ENCODE results near the gene LRP1.

The LRP1 gene

DNA sequence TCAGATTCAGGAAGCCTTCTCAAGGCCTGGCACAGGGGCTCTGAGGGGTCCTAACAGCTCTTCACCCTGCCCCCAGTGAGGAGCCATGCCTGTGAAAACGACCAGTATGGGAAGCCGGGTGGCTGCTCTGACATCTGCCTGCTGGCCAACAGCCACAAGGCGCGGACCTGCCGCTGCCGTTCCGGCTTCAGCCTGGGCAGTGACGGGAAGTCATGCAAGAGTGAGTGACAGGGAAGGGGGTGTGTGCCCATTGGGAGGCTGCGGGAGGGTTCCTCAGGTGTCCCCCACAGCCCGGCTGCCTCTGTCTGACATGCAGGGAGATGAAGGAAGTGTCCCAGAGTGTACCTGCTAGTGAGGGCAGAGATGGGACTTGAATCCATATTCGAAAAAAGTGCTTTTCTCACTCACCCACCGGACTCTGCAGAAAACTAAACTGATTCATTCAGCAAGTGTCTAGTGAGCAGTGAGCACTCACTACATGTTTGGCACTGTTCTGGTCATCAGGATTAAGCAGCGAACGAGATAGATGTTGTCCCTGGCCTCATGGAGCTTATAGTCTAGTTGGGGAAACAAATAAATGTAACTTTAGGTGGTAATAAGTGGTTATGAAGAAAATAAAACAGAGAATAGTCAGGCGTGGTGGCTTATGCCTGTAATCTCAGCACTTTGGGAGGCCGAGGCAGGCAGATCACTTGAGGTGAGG lies 28.6 kb downstream of the LRP1 start:
- DNase-seq (ENCODE audit: low read depth) = no peak

- no peak for DNase-seq (ENCODE audit: low read depth)
These were observed 29.4 kb downstream of the LRP1 start for GRCh38 chr12:57157588-57158173.

DNA sequence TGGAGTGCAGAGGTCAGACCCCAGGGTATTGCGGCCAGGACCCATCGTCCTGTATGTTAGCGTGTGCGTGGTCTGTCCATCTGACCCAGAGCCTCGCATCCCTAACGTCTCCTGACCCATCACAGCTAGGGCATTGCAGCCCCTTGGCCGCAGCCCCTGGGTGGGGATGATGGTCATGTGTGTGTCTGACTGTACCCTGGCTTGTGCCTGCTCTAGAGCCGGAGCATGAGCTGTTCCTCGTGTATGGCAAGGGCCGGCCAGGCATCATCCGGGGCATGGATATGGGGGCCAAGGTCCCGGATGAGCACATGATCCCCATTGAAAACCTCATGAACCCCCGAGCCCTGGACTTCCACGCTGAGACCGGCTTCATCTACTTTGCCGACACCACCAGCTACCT lies 29.9 kb downstream of the LRP1 start:
- no peak for DNase-seq (ENCODE audit: low read depth)

DNA sequence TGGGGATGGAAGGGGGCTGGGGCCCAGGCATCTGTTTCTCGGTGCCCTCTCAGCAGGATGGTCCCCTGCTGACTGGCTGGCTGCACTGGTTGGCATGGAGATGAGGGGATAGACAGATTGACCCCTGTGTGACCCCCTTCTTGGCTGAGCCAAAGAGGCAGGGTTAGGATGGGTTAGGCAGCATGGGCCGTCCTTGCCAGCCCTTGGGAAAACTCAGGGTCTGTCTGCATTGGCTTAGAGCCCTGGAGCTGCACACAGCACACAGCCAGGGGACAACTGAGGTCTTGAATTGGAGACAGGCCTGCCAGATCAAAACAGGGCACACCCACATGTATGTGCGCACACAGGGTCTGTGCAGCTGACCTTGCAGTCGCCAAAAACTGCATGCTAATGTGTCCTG lies 30.4 kb downstream of the LRP1 start:
- DNase-seq (ENCODE audit: low read depth) = no peak

- DNase-seq (ENCODE audit: low read depth) = no peak
These were observed 31.0 kb downstream of the LRP1 start for GRCh38 chr12:57159311-57159710.

DNA sequence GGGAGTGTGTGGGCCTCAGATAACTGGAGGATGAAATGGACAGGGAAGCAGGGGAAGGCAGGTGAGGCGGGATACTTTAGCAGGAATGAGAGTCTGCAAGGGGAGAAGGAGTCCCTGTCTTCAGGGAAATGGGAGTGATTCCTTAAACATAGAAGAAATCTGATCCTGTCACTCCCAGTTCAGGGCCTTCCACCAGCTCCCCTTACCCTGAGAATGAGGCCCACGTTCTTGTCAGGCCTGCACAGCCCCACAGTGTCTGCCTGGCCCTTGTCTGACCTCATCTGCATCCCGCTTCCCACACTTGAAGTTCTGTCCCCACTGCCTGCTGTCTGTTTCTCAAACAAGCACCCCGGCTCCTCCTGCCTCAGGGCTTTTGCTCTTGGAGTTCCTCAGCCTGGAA lies 31.8 kb downstream of the LRP1 start:
- no peak for DNase-seq (ENCODE audit: low read depth)

DNA sequence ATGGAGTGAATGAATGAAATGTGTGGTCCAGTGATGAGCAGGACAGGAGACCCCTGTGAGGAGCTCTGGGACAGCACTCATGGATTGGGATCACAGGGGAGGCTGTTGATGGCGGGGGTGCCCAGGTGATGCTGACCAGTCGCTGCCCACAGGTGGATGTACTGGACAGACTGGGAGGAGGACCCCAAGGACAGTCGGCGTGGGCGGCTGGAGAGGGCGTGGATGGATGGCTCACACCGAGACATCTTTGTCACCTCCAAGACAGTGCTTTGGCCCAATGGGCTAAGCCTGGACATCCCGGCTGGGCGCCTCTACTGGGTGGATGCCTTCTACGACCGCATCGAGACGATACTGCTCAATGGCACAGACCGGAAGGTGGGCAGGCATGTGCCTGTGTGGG lies 32.5 kb downstream of the LRP1 start:
- no peak for DNase-seq (ENCODE audit: low read depth)

DNA sequence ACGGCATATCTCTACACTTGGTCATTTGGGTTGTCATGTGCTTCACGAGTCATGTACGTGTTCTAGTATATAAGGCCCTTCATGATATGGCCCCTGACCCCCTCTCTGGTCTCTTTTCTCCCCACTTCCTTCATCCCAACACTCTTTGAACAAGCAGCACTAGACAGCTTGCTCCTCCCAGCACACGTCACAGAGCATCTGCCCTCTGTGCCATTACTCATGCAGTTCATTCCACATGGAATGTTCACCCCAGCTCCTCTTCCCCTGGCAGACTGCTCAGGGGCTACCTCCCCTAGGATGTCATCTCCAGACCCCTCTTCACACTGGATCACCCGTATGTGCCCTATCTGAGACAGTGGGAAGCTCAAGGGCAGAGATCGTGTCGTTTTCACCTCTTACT lies 33.2 kb downstream of the LRP1 start:
- no peak for DNase-seq (ENCODE audit: low read depth)

DNA sequence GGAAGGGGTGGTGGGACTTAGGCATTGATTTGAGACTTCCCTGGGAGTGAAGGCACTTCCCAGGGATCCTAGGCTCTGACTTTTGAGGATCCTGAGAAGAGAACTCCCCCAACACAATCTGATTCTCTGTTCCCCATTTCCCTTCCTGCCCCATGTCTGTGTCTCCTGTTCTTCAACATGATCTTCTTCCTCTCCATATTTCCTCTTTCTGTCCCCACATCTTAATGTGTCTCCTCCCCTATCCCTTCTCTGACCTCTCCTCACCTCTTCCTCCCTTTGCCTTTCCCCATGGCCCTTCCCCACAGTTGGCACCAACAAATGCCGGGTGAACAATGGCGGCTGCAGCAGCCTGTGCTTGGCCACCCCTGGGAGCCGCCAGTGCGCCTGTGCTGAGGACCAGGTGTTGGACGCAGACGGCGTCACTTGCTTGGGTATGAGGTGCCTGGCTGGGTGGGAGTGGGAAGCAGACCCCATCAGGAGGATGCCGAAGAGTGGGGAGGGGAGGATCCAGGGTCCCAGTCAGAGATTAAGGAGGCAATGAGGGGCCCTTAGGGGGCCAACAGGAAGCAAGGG lies 34.4 kb downstream of the LRP1 start:
- no peak for DNase-seq (ENCODE audit: low read depth)

DNA sequence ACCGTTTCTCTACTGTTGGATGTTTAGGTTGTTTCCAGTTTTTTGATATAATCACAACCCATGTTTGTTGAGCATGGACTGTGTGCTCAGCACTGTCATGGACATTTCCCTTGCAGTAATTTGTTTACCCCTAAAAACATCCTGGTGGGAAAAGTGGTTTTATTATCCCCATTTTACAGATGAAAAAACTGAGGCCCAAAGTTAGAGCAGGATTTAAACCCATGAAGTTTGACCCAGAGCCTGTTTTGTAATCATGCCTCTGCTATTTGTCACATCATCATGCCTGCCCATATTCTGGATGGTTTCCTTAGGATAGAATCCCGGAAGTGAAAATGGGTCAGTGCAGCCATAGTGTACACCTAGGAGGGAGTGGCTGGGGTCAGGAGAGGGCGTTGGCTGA lies 36.2 kb downstream of the LRP1 start:
- DNase-seq (ENCODE audit: low read depth) = no peak

GRCh38 chr12:57164966-57165625 lies 36.8 kb downstream of the LRP1 start:
- DNase-seq (ENCODE audit: low read depth) = no peak

GRCh38 chr12:57165741-57166140 lies 37.5 kb downstream of the LRP1 start:
- no peak for DNase-seq (ENCODE audit: low read depth)

DNA sequence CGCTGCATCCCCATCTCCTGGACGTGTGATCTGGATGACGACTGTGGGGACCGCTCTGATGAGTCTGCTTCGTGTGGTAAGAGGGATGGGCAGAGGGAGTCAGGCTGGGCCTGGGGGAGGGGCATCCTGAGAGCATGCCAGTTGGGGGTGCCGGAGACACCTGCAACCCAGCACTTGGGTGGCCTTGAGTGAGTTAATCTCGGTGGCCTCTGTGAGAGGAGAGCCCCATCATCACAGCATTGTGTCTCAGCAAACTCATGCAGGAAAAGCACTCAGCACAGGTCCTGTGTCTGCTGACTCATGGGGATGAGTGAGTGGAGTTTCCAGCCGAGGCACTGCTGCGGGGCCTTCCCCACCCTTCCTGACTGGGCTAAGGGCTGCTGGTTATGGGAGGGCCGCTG lies 38.7 kb downstream of the LRP1 start:
- no peak for DNase-seq (ENCODE audit: low read depth)

- DNase-seq (ENCODE audit: low read depth) = no peak
These were observed 39.8 kb downstream of the LRP1 start for GRCh38 chr12:57168058-57168457.

GRCh38 chr12:57169046-57169795 lies 40.9 kb downstream of the LRP1 start:
- no peak for DNase-seq (ENCODE audit: low read depth)

DNA sequence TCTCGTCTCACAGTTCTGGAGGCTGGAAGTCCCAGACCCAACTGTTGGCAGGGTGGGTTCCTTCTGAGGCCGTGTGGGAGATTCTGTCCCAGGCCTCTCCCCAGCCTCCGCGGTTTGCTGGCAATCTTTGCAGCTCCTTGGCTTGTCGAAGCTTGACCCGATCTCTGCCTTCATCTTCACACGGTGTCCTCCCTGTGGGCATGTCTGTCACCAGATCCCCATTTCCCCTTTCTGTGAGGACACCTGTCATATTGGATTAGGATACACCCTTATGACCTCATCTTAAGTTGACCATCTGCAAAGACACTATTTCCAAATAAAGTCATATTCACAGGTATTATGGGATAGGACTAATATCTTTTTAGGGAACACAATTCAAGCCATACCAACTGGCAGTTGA lies 41.7 kb downstream of the LRP1 start:
- no peak for DNase-seq (ENCODE audit: low read depth)

- no peak for DNase-seq (ENCODE audit: low read depth)
These were observed 42.1 kb downstream of the LRP1 start for GRCh38 chr12:57170408-57170807.

- no peak for DNase-seq (ENCODE audit: low read depth)
These were observed 42.6 kb downstream of the LRP1 start for GRCh38 chr12:57170927-57171326.

- DNase-seq (ENCODE audit: low read depth) = no peak
These were observed 43.4 kb downstream of the LRP1 start for GRCh38 chr12:57171668-57172067.

GRCh38 chr12:57173089-57173488 lies 44.8 kb downstream of the LRP1 start:
- DNase-seq (ENCODE audit: low read depth) = no peak

DNA sequence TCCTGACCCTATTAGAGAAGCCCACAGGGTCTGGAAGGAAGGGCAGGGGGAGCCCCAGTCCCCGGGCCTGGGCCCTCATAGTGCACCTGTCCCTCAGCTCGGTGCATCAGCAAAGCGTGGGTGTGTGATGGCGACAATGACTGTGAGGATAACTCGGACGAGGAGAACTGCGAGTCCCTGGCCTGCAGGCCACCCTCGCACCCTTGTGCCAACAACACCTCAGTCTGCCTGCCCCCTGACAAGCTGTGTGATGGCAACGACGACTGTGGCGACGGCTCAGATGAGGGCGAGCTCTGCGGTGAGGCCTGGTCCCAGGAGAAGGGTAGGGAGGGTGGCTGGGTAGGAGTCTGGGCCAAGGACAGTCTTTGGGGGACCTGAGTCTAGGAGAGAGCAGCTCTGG lies 45.4 kb downstream of the LRP1 start:
- no peak for DNase-seq (ENCODE audit: low read depth)

- DNase-seq (ENCODE audit: low read depth) = peak; percentile 22
These were observed 47.3 kb downstream of the LRP1 start for GRCh38 chr12:57175428-57176138.
